Measurements from ENCODE around the gene STK38. TPM values are rescaled to one million over a fixed set of nuclear protein-coding genes. Genes with fewer than 3 reads are reported as not detected.

The STK38 gene
- total RNA-seq, 3 donors from 2014 or later, result 67.3 to 80.7 (median 69.9) TPM

DNA sequence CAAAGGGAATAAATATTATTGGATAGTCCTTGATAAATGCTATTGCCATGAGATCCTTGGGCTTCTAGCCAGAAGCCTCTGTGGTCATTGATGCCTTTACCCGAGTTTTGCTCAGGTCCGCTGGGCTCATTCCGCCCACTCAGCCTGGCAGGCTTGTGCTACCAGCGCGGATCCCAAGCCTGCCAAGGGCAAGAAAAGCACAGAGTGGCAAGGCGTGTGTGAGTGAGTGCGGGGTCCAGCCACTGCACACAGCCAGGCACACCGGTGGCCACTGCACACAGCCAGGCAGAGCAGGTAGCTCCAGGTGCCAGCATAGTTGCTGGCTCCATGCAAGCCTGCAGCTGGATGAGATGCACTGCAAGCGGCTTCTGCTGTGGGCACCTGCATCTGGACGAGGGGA lies 38.7 kb downstream of the STK38 start:
- Histone ChIP-seq H3K9me3 (no peaks in the 10 kb centered on the region), H3K4me3 (no peak overlapping the region), H3K4me1 (ENCODE audit: low read depth) (peaks cover 78% of the 10 kb centered on the region), H3K36me3 (ENCODE audit: low read depth) (no peaks in the 10 kb centered on the region)
- TF ChIP-seq CTCF (IDR thresholded peaks at IDR 0.05), result no peak
- intact Hi-C loops (cut with DNase I, micrococcal nuclease), result no loop called here
- DNase-seq (no peak), ATAC-seq (no peak)

DNA sequence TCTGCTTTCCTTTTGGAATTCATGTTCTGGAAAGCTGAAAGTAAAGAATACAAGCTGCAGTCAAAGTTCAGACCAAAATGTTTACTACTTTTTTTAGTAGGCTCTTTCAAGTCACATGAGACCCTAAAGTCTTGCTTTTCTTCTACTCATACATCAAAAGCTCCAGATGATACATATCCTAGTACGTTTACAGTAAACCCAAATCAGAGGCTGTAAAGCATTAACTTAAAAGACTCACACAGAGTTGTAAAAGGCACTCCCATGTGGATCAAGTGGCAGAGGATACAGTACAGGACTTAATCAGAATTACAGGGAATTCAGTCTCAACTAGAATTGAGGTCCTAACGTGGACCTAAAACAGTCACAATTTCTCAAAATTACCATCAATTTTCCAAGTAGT lies 40.7 kb downstream of the STK38 start:
- peak; percentile 76 for ATAC-seq
- H3K4me3 ChIP-seq, result no peak overlapping the region
- peaks cover 69% of the 10 kb centered on the region for H3K4me1 ChIP-seq (ENCODE audit: low read depth)
- no peak for TF ChIP-seq CTCF (IDR thresholded peaks at IDR 0.05)
- DNase-seq, result no peak
- H3K36me3 ChIP-seq (ENCODE audit: low read depth), result no peaks in the 10 kb centered on the region
- intact Hi-C loops (cut with DNase I, micrococcal nuclease), result no loop called here
- H3K9me3 ChIP-seq, result no peaks in the 10 kb centered on the region

- H3K4me3 ChIP-seq, result no peak overlapping the region
- H3K9me3 ChIP-seq, result no peaks in the 10 kb centered on the region
- TF ChIP-seq CTCF (IDR thresholded peaks at IDR 0.05), result no peak
- ATAC-seq, result no peak
- peaks cover 63% of the 10 kb centered on the region for H3K4me1 ChIP-seq (ENCODE audit: low read depth)
- DNase-seq, result no peak
- intact Hi-C loops (cut with DNase I, micrococcal nuclease), result no loop called here
- no peaks in the 10 kb centered on the region for H3K36me3 ChIP-seq (ENCODE audit: low read depth)
These were observed 41.3 kb downstream of the STK38 start for GRCh38 chr6:36505744-36506534.

- ATAC-seq (no peak), DNase-seq (no peak)
- H3K4me1 ChIP-seq (ENCODE audit: low read depth), result peaks cover 55% of the 10 kb centered on the region
- TF ChIP-seq CTCF (IDR thresholded peaks at IDR 0.05), result no peak
- no peaks in the 10 kb centered on the region for H3K9me3 ChIP-seq
- intact Hi-C loops (cut with DNase I, micrococcal nuclease), result no loop called here
- no peak overlapping the region for H3K4me3 ChIP-seq
- H3K36me3 ChIP-seq (ENCODE audit: low read depth), result no peaks in the 10 kb centered on the region
These were observed 42.3 kb downstream of the STK38 start for GRCh38 chr6:36504982-36505381.

- DNase-seq (no peak), ATAC-seq (peak; percentile 20)
- Histone ChIP-seq H3K9me3 (no peaks in the 10 kb centered on the region), H3K36me3 (ENCODE audit: low read depth) (no peaks in the 10 kb centered on the region), H3K4me3 (no peak overlapping the region), H3K4me1 (ENCODE audit: low read depth) (peaks cover 49% of the 10 kb centered on the region)
- TF ChIP-seq CTCF (IDR thresholded peaks at IDR 0.05), result no peak
- intact Hi-C loops (cut with DNase I, micrococcal nuclease), result no loop called here
These were observed 43.1 kb downstream of the STK38 start for GRCh38 chr6:36504181-36504580.

Data from mucosa of descending colon (tissue), 3 donors.